T-helper 2 cell (primary cell): Measurements from ENCODE around the gene ERBB2.
"Not testable (repeated sequence)": the region's sequence is repeated elsewhere in the genome, so short reads cannot be mapped to it uniquely, and the experiment has no call there.

ENCODE experiments used
- DNase-seq, 5 experiments: peaks; one replicate each; pipeline versions ENCODE4 v3.0.0 to v3.0.0-alpha.2; 2012 to 2022

Gene ERBB2

DNA sequence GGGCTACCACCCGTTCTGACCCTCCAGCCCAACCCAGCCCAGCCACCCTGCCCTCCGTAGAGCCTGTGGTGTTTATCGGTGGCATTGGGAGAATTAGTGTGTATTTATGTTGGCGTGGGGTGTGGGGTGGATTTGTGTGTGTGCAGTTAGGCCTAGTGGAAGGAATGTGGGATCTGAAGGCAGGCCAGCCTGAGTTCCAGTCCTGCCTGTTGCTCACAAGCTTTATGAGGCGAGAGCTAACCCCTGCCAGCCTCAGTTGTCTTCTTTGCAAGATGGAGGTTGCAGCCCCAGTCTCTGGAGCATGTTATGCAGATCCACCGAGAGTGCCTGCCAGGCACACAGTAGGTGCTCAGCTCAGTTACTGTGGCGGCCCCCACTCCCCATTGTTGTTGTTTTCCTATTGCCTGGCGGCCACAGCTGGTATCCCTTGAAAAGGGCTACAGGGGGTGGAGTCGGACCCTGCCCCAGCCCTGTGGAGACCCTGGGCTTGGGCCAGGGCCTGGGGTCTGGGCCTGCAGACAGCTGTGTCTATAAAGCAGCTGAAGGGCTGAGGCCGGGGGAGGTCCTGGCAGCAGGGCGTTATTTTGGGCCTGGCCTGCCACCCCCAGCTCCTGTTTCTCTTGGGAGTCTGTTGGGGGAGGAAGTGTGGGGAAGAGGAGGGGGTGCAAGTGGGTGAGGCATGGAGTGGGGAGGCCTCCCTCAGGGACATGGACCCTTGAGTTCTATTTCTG is 5.1 kb downstream of the ERBB2 start:
- no peak for DNase-seq

DNA sequence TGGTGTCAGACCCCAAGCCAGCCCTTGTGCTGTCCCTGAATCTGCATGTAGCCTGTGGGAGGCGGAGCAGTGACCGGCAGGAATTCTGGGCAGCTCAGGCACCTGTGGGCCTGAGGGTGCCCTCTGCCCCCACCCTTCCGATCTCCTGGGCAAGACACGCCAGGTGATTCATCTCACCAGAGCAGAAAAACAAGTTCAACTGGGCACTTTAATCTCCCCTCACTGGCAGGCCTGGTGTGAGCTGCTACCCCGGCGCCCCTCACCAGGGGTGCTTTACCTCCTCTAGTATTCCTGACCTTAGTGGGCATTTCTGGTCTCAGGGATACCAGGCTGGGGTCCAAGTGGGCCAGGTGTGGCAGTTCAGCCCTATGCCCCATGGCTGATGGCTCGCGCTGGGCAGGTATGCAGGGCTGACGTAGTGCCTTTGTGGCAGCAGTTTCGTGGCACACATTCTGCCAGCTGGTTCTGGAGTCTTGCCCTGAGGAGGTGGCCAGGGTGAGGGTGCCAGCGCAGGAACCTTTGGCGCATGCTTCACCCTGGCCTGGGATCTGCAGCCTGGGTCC is 6.0 kb downstream of the ERBB2 start:
- DNase-seq, result no peak

DNA sequence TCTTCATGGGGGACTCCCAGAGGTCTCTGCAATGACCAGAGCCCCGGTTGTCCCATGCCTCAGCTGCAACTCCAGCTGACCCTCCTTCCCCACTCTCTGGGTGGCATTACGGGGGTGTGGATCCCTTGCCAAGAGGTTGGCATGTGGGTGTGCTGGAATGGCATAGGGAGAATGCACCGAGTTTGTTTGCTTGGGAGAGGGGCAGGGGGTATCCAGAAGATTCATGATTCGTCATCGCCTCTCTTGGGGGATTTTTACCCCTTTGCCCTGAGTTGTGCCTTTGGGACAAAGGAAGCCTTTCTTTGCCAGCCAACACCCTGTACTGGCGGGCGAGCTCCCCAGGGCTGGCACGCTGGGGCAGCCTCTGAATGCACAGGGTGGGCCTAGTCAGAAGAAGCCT is 6.5 kb downstream of the ERBB2 start:
- no peak for DNase-seq

DNA sequence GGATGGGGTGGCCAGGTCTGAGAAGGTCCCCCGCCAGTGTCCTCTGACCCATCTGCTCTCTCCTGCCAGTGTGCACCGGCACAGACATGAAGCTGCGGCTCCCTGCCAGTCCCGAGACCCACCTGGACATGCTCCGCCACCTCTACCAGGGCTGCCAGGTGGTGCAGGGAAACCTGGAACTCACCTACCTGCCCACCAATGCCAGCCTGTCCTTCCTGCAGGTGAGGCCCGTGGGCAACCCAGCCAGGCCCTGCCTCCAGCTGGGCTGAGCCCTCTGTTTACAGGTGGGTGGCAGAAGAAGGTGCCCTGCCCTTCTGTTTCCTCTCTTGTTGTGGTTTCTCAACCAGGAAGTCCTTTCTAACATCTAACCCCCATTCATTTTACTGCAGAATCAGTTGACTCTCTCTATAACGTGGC is 7.1 kb downstream of the ERBB2 start:
- DNase-seq, result peak in 1 of 5 experiments; percentile 73

DNA sequence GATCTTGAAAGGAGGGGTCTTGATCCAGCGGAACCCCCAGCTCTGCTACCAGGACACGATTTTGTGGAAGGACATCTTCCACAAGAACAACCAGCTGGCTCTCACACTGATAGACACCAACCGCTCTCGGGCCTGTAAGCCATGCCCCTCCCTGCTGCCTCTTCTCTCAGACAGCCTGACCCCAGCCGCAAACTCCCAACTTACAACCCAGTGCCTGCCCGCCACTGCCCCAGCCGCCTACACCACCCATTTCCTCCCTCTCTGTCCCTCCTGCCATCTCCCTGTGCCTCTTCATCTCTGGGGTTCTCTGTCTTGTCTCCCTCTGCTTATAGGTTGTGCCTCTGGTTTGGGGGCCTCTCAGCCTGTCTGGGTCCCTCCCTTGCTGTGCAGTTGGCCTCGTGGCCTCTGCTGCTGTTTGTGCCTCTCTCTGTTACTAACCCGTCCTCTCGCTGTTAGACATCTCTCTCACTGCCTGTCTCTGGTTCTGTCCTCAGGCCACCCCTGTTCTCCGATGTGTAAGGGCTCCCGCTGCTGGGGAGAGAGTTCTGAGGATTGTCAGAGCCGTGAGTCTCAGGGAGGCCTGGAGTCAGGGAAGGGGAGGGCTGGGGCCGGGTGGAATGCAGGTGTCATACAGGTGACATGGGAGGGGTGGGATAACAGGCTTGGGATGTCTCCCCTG is 9.6 kb downstream of the ERBB2 start:
- no peak for DNase-seq

DNA sequence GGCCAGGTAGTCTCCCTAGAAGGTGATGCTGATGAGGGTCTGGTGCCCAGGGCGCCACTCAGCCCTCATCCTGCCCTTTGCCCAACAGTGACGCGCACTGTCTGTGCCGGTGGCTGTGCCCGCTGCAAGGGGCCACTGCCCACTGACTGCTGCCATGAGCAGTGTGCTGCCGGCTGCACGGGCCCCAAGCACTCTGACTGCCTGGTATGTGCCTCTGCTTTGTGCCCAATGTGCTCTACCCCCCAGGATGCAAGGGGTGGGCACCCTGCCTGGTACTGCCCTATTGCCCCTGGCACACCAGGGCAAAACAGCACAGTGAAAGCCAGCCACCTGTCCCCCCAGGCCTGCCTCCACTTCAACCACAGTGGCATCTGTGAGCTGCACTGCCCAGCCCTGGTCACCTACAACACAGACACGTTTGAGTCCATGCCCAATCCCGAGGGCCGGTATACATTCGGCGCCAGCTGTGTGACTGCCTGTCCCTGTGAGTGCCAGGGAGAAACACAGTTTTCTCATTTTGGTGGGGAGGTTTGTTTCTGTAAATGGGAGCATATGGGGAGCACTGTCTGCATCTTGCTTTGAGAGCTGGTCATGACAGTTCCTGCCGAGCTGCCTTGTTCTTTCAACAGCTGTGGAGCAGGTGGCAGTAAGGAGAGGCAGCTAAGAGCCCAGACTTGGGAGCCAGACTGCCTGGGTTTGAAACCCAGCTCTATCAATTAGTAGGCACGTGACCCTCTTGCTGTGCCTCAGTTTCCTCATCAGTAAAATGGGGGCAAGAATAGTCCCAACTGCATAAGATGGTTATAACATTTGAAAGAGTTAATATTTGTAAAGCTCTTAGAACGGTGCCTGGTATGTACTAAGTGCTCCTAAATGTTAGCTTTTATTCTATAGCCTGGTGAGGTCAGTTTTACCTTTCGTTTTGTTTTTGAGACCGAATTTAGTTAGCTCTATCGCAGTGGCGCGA is 10.4 kb downstream of the ERBB2 start:
- DNase-seq, result no peak

DNA sequence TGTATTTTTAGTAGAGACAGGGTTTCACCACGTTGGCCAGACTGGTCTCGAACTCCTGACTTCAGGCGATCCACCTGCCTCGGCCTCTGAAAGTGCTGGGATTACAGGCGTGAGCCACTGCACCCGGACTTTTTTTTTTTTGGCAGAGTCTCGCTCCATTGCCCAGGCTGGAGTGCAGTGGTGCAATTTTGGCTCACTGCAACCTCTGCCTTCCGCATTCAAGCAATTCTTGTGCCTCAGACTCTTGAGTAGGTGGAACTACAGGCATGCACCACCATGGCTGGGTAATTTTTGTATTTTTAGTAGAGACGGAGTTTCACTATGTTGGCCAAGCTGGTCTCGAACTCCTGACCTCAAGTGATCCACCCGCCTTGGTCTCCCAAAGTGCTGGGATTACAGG is 11.2 kb downstream of the ERBB2 start:
- not testable (repeated sequence) for DNase-seq

DNA sequence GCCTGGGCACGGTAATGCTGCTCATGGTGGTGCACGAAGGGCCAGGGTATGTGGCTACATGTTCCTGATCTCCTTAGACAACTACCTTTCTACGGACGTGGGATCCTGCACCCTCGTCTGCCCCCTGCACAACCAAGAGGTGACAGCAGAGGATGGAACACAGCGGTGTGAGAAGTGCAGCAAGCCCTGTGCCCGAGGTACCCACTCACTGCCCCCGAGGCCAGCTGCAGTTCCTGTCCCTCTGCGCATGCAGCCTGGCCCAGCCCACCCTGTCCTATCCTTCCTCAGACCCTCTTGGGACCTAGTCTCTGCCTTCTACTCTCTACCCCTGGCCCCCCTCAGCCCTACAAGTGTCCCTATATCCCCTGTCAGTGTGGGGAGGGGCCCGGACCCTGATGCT is 12.0 kb downstream of the ERBB2 start:
- DNase-seq, result no peak

DNA sequence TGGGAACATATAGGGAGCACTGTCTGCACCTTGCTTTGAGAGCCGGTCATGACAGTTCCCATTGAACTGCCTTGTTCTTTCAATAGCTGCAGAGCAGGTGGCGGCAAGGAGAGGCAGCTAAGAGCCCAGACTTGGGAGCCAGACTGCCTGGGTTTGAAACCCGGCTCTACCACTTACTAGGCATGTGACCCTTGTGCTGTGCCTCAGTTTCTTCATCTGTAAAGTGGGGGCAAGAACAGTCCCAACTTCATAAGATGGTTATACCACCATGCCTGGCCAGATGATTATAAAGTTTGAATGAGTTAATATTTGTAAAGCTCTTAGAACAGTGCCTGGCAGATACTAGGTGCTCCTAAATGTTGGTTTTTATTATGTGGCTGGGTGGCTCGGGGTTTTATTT is 14.4 kb downstream of the ERBB2 start:
- DNase-seq, result no peak

DNA sequence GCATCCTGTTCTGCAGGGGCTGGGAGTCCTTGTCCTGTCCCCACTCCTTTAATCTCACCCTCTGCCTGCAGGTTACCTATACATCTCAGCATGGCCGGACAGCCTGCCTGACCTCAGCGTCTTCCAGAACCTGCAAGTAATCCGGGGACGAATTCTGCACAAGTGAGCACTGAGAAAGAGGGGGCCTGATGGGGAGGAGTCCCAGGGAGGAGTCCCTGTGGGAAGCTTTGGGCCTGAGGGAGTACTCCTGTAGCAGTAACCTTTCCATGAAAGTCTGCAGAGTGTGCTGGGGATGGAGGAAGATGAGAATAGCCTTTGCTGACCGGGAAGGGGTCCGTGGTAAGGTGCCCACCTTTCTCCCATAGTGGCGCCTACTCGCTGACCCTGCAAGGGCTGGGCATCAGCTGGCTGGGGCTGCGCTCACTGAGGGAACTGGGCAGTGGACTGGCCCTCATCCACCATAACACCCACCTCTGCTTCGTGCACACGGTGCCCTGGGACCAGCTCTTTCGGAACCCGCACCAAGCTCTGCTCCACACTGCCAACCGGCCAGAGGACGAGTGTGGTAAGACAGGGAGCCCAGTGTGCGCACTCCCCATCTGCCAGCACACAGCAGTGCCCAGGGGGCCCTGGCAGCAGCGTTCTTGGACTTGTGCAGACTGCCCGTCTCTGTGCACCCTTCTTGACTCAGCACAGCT is 15.7 kb downstream of the ERBB2 start:
- DNase-seq, result no peak

DNA sequence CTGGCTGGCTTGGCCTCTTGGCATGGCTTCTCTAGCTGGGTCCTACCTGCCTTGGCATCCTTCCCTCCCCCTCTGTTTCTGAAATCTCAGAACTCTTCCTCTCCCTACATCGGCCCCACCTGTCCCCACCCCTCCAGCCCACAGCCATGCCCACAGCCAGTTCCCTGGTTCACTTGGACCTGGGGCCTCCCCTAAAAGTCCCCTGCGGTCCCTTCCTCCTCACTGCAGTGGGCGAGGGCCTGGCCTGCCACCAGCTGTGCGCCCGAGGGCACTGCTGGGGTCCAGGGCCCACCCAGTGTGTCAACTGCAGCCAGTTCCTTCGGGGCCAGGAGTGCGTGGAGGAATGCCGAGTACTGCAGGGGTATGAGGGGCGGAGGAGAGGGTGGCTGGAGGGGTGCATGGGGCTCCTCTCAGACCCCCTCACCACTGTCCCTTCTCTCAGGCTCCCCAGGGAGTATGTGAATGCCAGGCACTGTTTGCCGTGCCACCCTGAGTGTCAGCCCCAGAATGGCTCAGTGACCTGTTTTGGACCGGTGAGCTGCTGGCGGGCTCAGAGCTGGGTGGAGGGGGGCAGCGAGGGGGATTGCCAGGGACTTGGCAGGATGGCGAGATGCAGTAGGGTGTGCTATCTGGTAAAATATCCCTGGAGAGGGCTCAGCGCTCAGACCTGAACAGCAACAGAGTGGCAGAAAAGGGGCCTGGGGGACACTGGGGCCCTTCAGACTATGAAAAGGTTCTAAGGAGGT is 16.4 kb downstream of the ERBB2 start:
- no peak for DNase-seq

DNA sequence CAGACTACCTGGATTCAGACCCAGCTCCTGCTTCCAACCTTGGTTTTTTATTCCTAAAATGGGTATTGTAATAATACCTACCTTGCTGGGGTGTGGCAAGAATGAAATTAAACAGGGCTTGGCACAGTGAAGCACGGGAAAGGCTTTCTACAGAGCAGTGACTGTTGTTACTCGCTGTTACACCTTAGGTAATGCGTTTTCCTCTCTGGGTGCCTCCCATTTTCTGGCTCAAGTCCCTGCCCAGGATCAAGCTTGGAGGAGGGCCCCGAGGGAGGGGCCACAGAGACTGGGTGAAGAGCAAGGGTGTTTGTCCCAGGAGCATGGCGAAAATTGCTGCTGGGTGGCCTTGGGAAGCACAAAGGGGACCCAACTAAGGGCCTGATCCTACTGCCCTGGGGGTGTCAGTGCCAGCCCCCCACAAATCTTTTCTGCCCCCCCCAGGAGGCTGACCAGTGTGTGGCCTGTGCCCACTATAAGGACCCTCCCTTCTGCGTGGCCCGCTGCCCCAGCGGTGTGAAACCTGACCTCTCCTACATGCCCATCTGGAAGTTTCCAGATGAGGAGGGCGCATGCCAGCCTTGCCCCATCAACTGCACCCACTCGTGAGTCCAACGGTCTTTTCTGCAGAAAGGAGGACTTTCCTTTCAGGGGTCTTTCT is 17.1 kb downstream of the ERBB2 start:
- no peak for DNase-seq

DNA sequence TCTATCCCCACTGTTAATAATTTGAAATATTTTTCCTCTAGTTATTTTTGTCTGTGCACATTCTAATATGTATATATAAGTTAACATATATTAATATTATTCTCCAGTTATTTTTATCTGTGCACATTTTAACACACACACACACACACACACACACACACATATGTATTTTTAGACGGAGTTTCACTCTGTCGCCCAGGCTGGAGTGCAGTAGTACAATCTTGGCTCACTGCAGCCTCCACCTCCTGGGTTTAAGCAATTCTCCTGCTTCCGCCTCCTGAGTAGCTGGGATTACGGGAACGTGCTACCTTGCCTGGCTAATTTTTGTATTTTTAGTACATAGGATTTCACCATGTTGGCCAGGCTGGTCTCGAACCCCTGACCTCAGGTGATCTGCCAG is 17.8 kb downstream of the ERBB2 start:
- no peak for DNase-seq

DNA sequence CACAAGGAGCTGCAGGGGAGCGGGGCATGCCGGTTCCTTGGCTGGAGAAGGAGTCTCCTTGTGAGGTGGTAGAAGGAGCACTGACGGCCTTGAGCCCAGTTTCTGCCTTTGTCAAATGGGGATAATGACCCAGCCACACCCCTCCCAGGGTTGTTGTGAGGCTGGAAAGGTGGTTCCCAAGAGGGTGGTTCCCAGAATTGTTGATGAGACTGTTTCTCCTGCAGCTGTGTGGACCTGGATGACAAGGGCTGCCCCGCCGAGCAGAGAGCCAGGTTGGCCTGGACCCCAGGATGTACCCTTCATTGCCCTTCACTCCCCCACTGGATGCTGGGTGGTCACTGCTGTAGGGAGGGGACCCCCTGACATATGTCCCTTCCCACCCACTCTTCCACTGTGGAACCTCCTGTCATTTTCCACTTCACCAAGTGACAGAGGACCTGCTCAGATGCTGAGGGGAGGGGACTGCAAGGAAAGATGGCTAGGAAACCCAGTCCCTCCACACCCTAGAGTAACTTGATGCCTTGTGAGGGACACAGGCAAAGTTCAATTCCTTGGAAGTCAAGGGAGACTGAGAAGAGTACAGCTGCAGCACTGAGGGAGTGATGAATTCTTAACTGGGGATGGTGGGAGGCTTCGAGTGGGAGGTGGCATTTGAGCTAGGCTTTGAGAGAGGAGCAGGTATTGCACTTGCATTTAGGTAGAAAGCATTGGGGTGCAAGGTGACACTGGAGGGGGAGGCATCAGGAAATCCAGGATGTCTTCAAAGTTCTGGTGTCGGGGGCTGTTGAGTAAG is 19.9 kb downstream of the ERBB2 start:
- DNase-seq, result no peak

DNA sequence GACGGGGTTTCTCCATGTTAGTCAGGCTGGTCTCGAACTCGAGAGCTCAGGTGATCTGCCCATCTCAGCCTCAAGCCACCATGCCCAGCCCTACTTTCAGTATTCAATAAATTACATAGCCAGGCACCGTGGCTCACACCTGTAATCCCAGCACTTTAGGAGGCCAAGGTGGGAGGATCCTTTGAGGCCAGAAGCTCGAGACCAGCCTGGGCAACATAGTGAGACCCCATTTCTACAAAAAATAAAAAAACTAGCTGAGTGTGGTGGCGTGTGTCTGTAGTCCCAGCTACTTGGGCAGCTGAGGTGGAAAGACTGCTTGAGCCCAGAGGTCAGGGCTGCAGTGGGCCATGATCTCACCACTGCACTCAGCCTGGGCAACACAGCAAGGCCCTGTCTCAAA is 22.2 kb downstream of the ERBB2 start:
- DNase-seq, result no peak

DNA sequence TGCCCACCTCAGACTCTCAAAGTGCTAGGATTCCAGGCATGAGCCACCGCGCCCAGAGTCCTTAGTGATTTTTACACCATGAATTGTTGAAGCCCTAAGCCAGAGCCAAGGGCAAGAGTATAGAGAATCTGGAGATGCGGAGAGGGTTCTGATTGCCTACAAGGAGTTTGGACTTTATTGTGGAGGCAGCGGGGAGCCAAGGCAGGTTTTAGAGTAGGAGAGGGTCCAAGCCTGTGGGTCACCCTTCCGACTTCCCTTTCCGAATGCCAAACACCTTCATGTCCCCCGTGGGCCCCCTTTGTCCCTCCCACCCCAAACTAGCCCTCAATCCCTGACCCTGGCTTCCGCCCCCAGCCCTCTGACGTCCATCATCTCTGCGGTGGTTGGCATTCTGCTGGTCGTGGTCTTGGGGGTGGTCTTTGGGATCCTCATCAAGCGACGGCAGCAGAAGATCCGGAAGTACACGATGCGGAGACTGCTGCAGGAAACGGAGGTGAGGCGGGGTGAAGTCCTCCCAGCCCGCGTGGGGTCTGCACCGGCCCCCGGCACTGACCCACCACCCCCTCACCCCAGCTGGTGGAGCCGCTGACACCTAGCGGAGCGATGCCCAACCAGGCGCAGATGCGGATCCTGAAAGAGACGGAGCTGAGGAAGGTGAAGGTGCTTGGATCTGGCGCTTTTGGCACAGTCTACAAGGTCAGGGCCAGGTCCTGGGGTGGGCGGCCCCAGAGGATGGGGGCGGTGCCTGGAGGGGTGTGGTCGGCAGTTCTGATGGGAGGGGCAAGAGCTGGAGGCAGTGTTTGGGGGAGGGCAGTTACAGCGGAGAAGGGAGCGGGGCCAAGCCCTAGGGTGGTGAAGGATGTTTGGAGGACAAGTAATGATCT is 23.3 kb downstream of the ERBB2 start:
- no peak for DNase-seq

DNA sequence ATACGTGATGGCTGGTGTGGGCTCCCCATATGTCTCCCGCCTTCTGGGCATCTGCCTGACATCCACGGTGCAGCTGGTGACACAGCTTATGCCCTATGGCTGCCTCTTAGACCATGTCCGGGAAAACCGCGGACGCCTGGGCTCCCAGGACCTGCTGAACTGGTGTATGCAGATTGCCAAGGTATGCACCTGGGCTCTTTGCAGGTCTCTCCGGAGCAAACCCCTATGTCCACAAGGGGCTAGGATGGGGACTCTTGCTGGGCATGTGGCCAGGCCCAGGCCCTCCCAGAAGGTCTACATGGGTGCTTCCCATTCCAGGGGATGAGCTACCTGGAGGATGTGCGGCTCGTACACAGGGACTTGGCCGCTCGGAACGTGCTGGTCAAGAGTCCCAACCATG is 24.9 kb downstream of the ERBB2 start:
- DNase-seq, result no peak

DNA sequence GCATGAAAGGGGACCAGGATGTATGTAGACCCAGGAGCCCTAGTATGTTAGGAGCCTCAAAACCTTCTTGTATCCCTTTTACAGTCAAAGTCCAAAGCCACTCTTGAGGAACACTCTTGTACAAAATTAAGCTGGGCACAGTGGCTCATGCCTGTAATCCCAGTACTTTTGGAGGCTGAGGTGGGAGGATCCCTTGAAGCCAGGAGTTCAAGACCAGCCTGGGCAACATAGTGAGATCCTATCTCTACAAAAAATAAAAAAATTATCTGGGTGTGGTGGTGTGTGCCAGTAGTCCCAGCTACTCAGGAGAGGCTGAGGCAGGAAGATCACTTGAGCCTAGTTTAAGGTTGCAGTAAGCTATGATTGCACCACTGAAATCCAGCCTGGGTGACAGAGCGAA is 26.1 kb downstream of the ERBB2 start:
- DNase-seq, result not testable (repeated sequence)

DNA sequence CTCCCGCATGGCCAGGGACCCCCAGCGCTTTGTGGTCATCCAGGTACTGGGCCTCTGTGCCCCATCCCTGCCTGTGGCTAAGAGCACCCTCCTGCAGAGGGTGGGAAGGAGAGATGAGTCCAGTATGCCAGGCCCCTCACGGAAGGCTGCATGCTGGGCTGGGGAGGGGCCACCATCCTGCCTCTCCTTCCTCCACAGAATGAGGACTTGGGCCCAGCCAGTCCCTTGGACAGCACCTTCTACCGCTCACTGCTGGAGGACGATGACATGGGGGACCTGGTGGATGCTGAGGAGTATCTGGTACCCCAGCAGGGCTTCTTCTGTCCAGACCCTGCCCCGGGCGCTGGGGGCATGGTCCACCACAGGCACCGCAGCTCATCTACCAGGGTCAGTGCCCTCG is 26.8 kb downstream of the ERBB2 start:
- no peak for DNase-seq
